ENCODE data around the gene BDKRB1.

DNA sequence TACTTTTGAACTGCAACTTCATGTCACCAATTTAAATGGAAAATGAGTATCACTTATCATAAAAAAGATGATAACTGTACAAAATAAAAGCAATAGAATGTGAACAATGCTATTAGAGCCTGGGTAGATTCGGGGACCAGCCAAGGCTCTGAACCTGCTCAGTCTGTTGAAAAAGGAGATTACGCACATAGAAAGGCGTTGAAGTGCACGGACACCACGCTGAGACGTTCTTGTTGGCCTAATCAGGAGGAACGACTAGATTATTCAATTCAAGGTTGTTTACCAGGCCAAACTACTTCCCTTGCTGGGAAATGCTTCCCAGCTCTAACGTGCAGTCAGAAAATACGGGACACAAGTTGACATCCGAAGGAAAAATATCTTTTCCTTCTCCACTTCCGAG lies 23.5 kb upstream of the BDKRB1 start:
- no peak for TF ChIP-seq POLR2A (IDR thresholded peaks at IDR 0.05)
- no peak for TF ChIP-seq CTCF (IDR thresholded peaks at IDR 0.05)
